Measurements from ENCODE around the gene COL1A1. TPM values are rescaled to one million over a fixed set of nuclear protein-coding genes. Genes with fewer than 3 reads are reported as not detected.
A peak's percentile ranks its signal among the peaks of the same experiment; 100 is the strongest.

COL1A1 gene
- total RNA-seq, 1 donor from 2014 or later = 171 TPM

- H3K27ac ChIP-seq = peak overlapping the region; percentile 97
- no peak overlapping the region for H3K4me3 ChIP-seq
- DNase-seq (ENCODE audit: extremely low spot score in 2 of 2) = no peak
- H3K36me3 ChIP-seq = peaks cover 0 to 68% of the 10 kb centered on the region in 2 donors
- no peak for TF ChIP-seq CTCF (IDR thresholded peaks at IDR 0.05)
- no peak for TF ChIP-seq POLR2A (IDR thresholded peaks at IDR 0.05)
- no peak for TF ChIP-seq POLR2AphosphoS5 (IDR thresholded peaks at IDR 0.05; ENCODE audit: insufficient read depth in 1 of 2, low read depth in 1 of 2)
- intact Hi-C loops (cut with DNase I) = no loop called here
- H3K27me3 ChIP-seq = no peaks in the 10 kb centered on the region
- H3K4me1 ChIP-seq = peaks cover 84% of the 10 kb centered on the region
- no peaks in the 10 kb centered on the region for H3K9me3 ChIP-seq
Observed at GRCh38 chr17:50188921-50189549, 12.4 kb downstream of the COL1A1 start.

GRCh38 chr17:50188531-50188920 is 12.9 kb downstream of the COL1A1 start:
- TF ChIP-seq POLR2A (IDR thresholded peaks at IDR 0.05) (no peak), POLR2AphosphoS5 (IDR thresholded peaks at IDR 0.05; ENCODE audit: insufficient read depth in 1 of 2, low read depth in 1 of 2) (no peak), CTCF (IDR thresholded peaks at IDR 0.05) (no peak)
- no peaks in the 10 kb centered on the region for H3K27me3 ChIP-seq
- H3K9me3 ChIP-seq = no peaks in the 10 kb centered on the region
- intact Hi-C loops (cut with DNase I) = no loop called here
- peak overlapping the region; percentile 97 for H3K27ac ChIP-seq
- H3K36me3 ChIP-seq = peaks cover 0 to 63% of the 10 kb centered on the region in 2 donors
- peaks cover 84% of the 10 kb centered on the region for H3K4me1 ChIP-seq
- DNase-seq (ENCODE audit: extremely low spot score in 2 of 2) = no peak
- H3K4me3 ChIP-seq = no peak overlapping the region

- Histone ChIP-seq H3K27ac (peak overlapping the region; percentile 97), H3K9me3 (no peaks in the 10 kb centered on the region), H3K27me3 (no peaks in the 10 kb centered on the region), H3K4me3 (no peak overlapping the region), H3K36me3 (peaks cover 0 to 58% of the 10 kb centered on the region in 2 donors), H3K4me1 (peaks cover 84% of the 10 kb centered on the region)
- DNase-seq (ENCODE audit: extremely low spot score in 2 of 2) = no peak
- intact Hi-C loops (cut with DNase I) = no loop called here
- TF ChIP-seq POLR2AphosphoS5 (IDR thresholded peaks at IDR 0.05; ENCODE audit: insufficient read depth in 1 of 2, low read depth in 1 of 2) = no peak
- no peak for TF ChIP-seq POLR2A (IDR thresholded peaks at IDR 0.05)
- no peak for TF ChIP-seq CTCF (IDR thresholded peaks at IDR 0.05)
Observed at GRCh38 chr17:50187751-50188530, 13.5 kb downstream of the COL1A1 start.

- Histone ChIP-seq H3K27me3 (no peaks in the 10 kb centered on the region), H3K4me3 (no peak overlapping the region), H3K4me1 (peaks cover 81% of the 10 kb centered on the region), H3K27ac (peak overlapping the region; percentile 97), H3K9me3 (no peaks in the 10 kb centered on the region), H3K36me3 (peaks cover 0 to 52% of the 10 kb centered on the region in 2 donors)
- intact Hi-C loops (cut with DNase I) = no loop called here
- DNase-seq (ENCODE audit: extremely low spot score in 2 of 2) = no peak
- TF ChIP-seq POLR2AphosphoS5 (IDR thresholded peaks at IDR 0.05; ENCODE audit: insufficient read depth in 1 of 2, low read depth in 1 of 2) (no peak), POLR2A (IDR thresholded peaks at IDR 0.05) (no peak), CTCF (IDR thresholded peaks at IDR 0.05) (no peak)
Observed at GRCh38 chr17:50187394-50187725, 14.1 kb downstream of the COL1A1 start.
